Measurements from ENCODE around the gene CADM2.

DNA sequence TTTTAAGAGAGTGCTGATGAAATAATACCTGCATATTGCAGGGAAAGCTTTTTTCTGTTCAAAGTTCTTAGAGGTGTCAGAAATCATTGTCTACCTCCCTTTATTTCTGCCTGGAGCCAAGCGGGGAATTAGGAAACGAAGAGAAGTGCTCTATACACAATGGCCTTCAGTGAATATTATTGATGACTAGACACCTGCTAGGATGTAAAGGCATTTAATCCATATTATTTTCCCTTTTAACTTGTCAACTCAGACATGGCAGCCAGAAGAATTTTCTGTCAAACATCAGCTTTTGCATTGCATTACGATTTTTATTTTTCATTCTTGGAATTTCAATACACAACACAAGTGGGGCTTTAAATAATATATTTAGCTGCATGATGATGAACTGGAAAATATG, 24.7 kb downstream of the CADM2 start:
- TF ChIP-seq, protein P1, sequence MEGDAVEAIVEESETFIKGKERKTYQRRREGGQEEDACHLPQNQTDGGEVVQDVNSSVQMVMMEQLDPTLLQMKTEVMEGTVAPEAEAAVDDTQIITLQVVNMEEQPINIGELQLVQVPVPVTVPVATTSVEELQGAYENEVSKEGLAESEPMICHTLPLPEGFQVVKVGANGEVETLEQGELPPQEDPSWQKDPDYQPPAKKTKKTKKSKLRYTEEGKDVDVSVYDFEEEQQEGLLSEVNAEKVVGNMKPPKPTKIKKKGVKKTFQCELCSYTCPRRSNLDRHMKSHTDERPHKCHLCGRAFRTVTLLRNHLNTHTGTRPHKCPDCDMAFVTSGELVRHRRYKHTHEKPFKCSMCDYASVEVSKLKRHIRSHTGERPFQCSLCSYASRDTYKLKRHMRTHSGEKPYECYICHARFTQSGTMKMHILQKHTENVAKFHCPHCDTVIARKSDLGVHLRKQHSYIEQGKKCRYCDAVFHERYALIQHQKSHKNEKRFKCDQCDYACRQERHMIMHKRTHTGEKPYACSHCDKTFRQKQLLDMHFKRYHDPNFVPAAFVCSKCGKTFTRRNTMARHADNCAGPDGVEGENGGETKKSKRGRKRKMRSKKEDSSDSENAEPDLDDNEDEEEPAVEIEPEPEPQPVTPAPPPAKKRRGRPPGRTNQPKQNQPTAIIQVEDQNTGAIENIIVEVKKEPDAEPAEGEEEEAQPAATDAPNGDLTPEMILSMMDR (IDR thresholded peaks at IDR 0.05) = no peak
- no peak for TF ChIP-seq POLR2A (IDR thresholded peaks at IDR 0.05)
